Mononuclear cell (primary cell): ENCODE measurements around the gene VKORC1L1. TPM values are rescaled to one million over a fixed set of nuclear protein-coding genes. Genes with fewer than 3 reads are reported as not detected.
"Not testable (repeated sequence)": the region's sequence is repeated elsewhere in the genome, so short reads cannot be mapped to it uniquely, and the experiment has no call there.

ENCODE experiments used
- H3K27me3 ChIP-seq: 2 replicates; pipeline ENCODE4 v1.6.0; 2011; ENCODE audit warnings: low read length, control low read depth; ENCODE audit not compliant: insufficient read depth
- H3K4me1 ChIP-seq: 2 replicates; pipeline ENCODE4 v1.5.1; 2011; ENCODE audit warnings: mild to moderate bottlenecking, low read length, control low read depth; ENCODE audit not compliant: insufficient read depth
- H3K4me3 ChIP-seq: 2 replicates; pipeline ENCODE4 v1.5.1; 2011; ENCODE audit warnings: mild to moderate bottlenecking, low read length, moderate library complexity
- H3K9me3 ChIP-seq: 2 replicates; pipeline ENCODE4 v1.5.1; 2011; ENCODE audit warnings: low read depth, mild to moderate bottlenecking, control low read depth, low read length
- total RNA-seq: library from RNA; depleted of rRNA; stranded (reverse); fragments of >200 nt; gene quantifications from one replicate; pipeline ENCODE4 v1.2.3, GENCODE V29; 2012

VKORC1L1 gene
- total RNA-seq, 1 donor = 1.8 TPM

- no peaks in the 10 kb centered on the region for H3K4me1 ChIP-seq
- no peaks in the 10 kb centered on the region for H3K9me3 ChIP-seq
- no peak overlapping the region for H3K4me3 ChIP-seq
- H3K27me3 ChIP-seq = no peaks in the 10 kb centered on the region
These were observed 79.1 kb downstream of the VKORC1L1 start for GRCh38 chr7:65951837-65952578.

GRCh38 chr7:65953001-65953720 is 80.3 kb downstream of the VKORC1L1 start:
- Histone ChIP-seq H3K4me3 (no peak overlapping the region), H3K4me1 (no peaks in the 10 kb centered on the region), H3K27me3 (no peaks in the 10 kb centered on the region), H3K9me3 (no peaks in the 10 kb centered on the region)

- H3K4me3 ChIP-seq = no peak overlapping the region
- H3K27me3 ChIP-seq = no peaks in the 10 kb centered on the region
- no peaks in the 10 kb centered on the region for H3K9me3 ChIP-seq
These were observed 81.1 kb downstream of the VKORC1L1 start for GRCh38 chr7:65953890-65954450.

GRCh38 chr7:65955718-65956117 is 82.8 kb downstream of the VKORC1L1 start:
- no peaks in the 10 kb centered on the region for H3K27me3 ChIP-seq
- H3K4me1 ChIP-seq = no peaks in the 10 kb centered on the region
- no peaks in the 10 kb centered on the region for H3K9me3 ChIP-seq
- no peak overlapping the region for H3K4me3 ChIP-seq

More at GRCh38 chr7:65953890-65954450, 81.1 kb downstream of the VKORC1L1 start:
- no peaks in the 10 kb centered on the region for H3K4me1 ChIP-seq

GRCh38 chr7:65960351-65961074 is 87.6 kb downstream of the VKORC1L1 start:
- Histone ChIP-seq H3K4me3 (no peak overlapping the region), H3K9me3 (no peaks in the 10 kb centered on the region)

GRCh38 chr7:65962033-65962432 is 89.2 kb downstream of the VKORC1L1 start:
- no peak overlapping the region for H3K4me3 ChIP-seq
- H3K9me3 ChIP-seq = no peaks in the 10 kb centered on the region
- no peaks in the 10 kb centered on the region for H3K27me3 ChIP-seq
- H3K4me1 ChIP-seq = no peaks in the 10 kb centered on the region

More at GRCh38 chr7:65960351-65961074, 87.6 kb downstream of the VKORC1L1 start:
- Histone ChIP-seq H3K4me1 (no peaks in the 10 kb centered on the region), H3K27me3 (no peaks in the 10 kb centered on the region)

GRCh38 chr7:65964671-65965070 is 91.8 kb downstream of the VKORC1L1 start:
- H3K27me3 ChIP-seq, H3K9me3 ChIP-seq, H3K4me3 ChIP-seq, H3K4me1 ChIP-seq: not testable (repeated sequence)

- Histone ChIP-seq H3K4me1 (no peaks in the 10 kb centered on the region), H3K9me3 (no peaks in the 10 kb centered on the region), H3K27me3 (no peaks in the 10 kb centered on the region)
These were observed 93.3 kb downstream of the VKORC1L1 start for GRCh38 chr7:65966146-65966545.

GRCh38 chr7:65967361-65968155 is 94.7 kb downstream of the VKORC1L1 start:
- H3K9me3 ChIP-seq = no peaks in the 10 kb centered on the region
- H3K4me3 ChIP-seq = no peak overlapping the region
- H3K27me3 ChIP-seq = no peaks in the 10 kb centered on the region
- H3K4me1 ChIP-seq = no peaks in the 10 kb centered on the region

More at GRCh38 chr7:65966146-65966545, 93.3 kb downstream of the VKORC1L1 start:
- H3K4me3 ChIP-seq = no peak overlapping the region

- Histone ChIP-seq H3K4me1 (no peaks in the 10 kb centered on the region), H3K9me3 (no peaks in the 10 kb centered on the region), H3K27me3 (no peaks in the 10 kb centered on the region), H3K4me3 (no peak overlapping the region)
These were observed 95.6 kb downstream of the VKORC1L1 start for GRCh38 chr7:65968256-65969185.

GRCh38 chr7:65971021-65971420 is 98.1 kb downstream of the VKORC1L1 start:
- H3K27me3 ChIP-seq = no peaks in the 10 kb centered on the region
- H3K4me3 ChIP-seq = no peak overlapping the region
- no peaks in the 10 kb centered on the region for H3K4me1 ChIP-seq
- H3K9me3 ChIP-seq = no peaks in the 10 kb centered on the region

GRCh38 chr7:65972976-65973375 is 100.1 kb downstream of the VKORC1L1 start:
- no peak overlapping the region for H3K4me3 ChIP-seq
- H3K27me3 ChIP-seq = no peaks in the 10 kb centered on the region
- no peaks in the 10 kb centered on the region for H3K4me1 ChIP-seq
- H3K9me3 ChIP-seq = no peaks in the 10 kb centered on the region

GRCh38 chr7:65974191-65974801 is 101.4 kb downstream of the VKORC1L1 start:
- H3K27me3 ChIP-seq = no peaks in the 10 kb centered on the region
- H3K4me3 ChIP-seq = no peak overlapping the region
- no peaks in the 10 kb centered on the region for H3K9me3 ChIP-seq
- no peaks in the 10 kb centered on the region for H3K4me1 ChIP-seq
